Skeletal muscle satellite cell (primary cell): ENCODE data around the gene CYP26B1.

Experiments
- H3K27me3 ChIP-seq: 2 replicates; pipeline ENCODE4 v1.7.0; 2013; ENCODE audit warnings: low read length; ENCODE audit not compliant: control insufficient read depth, insufficient read depth
- H3K36me3 ChIP-seq: 2 replicates; pipeline ENCODE4 v1.7.0; 2013; ENCODE audit warnings: mild to moderate bottlenecking, control low read depth, low read length; ENCODE audit not compliant: insufficient read depth
- H3K4me1 ChIP-seq: 2 replicates; pipeline ENCODE4 v1.7.0; 2013; ENCODE audit warnings: low read length; ENCODE audit not compliant: control insufficient read depth, insufficient read depth
- H3K4me2 ChIP-seq: 2 replicates; pipeline ENCODE4 v1.7.0; 2013; ENCODE audit warnings: mild to moderate bottlenecking, low read length
- H3K4me3 ChIP-seq: 2 replicates; pipeline ENCODE4 v1.7.0; 2013; ENCODE audit warnings: low read length
- H3K9ac ChIP-seq: 2 replicates; pipeline ENCODE4 v1.7.0; 2013; ENCODE audit warnings: mild to moderate bottlenecking, low read depth, low read length, moderate library complexity
- H3K9me3 ChIP-seq: replicated peaks from 2 replicates; pipeline ENCODE4 v1.7.0; 2013; ENCODE audit warnings: mild to moderate bottlenecking, control low read depth, low read length

CYP26B1 gene

GRCh38 chr2:72082021-72082601, 65.6 kb downstream of the CYP26B1 start:
- Histone ChIP-seq H3K4me2 (no peak overlapping the region), H3K9ac (no peak overlapping the region), H3K36me3 (no peaks in the 10 kb centered on the region), H3K27me3 (peaks cover 28% of the 10 kb centered on the region), H3K9me3 (no peaks in the 10 kb centered on the region), H3K4me3 (no peak overlapping the region), H3K4me1 (no peaks in the 10 kb centered on the region)

GRCh38 chr2:72081451-72081850, 66.2 kb downstream of the CYP26B1 start:
- H3K4me1 ChIP-seq: no peaks in the 10 kb centered on the region
- H3K36me3 ChIP-seq: no peaks in the 10 kb centered on the region
- H3K4me3 ChIP-seq: no peak overlapping the region
- H3K9me3 ChIP-seq: no peaks in the 10 kb centered on the region
- H3K27me3 ChIP-seq: peaks cover 28% of the 10 kb centered on the region
- H3K4me2 ChIP-seq: no peak overlapping the region
- no peak overlapping the region for H3K9ac ChIP-seq

GRCh38 chr2:72080286-72081145, 67.1 kb downstream of the CYP26B1 start:
- Histone ChIP-seq H3K4me1 (no peaks in the 10 kb centered on the region), H3K9me3 (no peaks in the 10 kb centered on the region), H3K27me3 (peaks cover 27% of the 10 kb centered on the region), H3K4me2 (no peak overlapping the region), H3K36me3 (no peaks in the 10 kb centered on the region), H3K4me3 (no peak overlapping the region), H3K9ac (no peak overlapping the region)
